ENCODE measurements around the gene HTATIP2. TPM values are rescaled to one million over a fixed set of nuclear protein-coding genes. Genes with fewer than 3 reads are reported as not detected.
"Not testable (repeated sequence)": the region's sequence is repeated elsewhere in the genome, so short reads cannot be mapped to it uniquely, and the experiment has no call there.

HTATIP2 gene
- total and polyA plus RNA-seq, 2 experiments from 2014 or later: 31.5 to 61.3 TPM

DNA sequence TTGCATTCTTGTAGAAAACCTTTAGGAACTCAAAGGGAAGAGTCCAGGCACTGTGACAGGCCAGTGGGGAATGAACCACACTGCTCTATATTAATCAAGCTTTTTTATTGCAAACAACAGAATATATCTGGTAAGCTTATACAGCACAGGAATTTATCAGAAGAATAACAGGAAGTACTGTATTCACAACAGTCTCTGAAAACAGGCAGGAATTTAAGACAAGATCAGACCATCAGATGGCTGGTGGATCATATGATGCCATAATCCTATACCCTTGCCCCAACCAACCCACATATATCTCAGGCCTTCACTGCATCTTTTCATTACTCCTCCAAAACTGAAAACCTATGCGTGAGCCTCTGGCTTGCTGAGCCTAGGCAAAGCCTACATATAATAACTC is 1.0 kb upstream of the HTATIP2 start:
- no peak overlapping the region for H2AFZ ChIP-seq
- H3K36me3 ChIP-seq (replicated peaks; ENCODE audit: insufficient read depth, low read depth): no peaks in the 10 kb centered on the region
- H3K79me2 ChIP-seq: peaks cover 4% of the 10 kb centered on the region
- H3K4me1 ChIP-seq (ENCODE audit: insufficient read depth): peaks cover 15% of the 10 kb centered on the region
- TF ChIP-seq, protein P1, sequence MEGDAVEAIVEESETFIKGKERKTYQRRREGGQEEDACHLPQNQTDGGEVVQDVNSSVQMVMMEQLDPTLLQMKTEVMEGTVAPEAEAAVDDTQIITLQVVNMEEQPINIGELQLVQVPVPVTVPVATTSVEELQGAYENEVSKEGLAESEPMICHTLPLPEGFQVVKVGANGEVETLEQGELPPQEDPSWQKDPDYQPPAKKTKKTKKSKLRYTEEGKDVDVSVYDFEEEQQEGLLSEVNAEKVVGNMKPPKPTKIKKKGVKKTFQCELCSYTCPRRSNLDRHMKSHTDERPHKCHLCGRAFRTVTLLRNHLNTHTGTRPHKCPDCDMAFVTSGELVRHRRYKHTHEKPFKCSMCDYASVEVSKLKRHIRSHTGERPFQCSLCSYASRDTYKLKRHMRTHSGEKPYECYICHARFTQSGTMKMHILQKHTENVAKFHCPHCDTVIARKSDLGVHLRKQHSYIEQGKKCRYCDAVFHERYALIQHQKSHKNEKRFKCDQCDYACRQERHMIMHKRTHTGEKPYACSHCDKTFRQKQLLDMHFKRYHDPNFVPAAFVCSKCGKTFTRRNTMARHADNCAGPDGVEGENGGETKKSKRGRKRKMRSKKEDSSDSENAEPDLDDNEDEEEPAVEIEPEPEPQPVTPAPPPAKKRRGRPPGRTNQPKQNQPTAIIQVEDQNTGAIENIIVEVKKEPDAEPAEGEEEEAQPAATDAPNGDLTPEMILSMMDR (IDR thresholded peaks at IDR 0.05; ENCODE audit: poor library complexity): no peak
- TF ChIP-seq EZH2phosphoT487 (IDR thresholded peaks at IDR 0.05; ENCODE audit: low read depth, severe bottlenecking, unreplicated experiment): no peak
- TF ChIP-seq EZH2 (IDR thresholded peaks at IDR 0.05; ENCODE audit: borderline replicate concordance): no peak
- no peaks in the 10 kb centered on the region for H3K9me3 ChIP-seq (ENCODE audit: low read depth)
- 0% methylated on average over 1 of the region's 1 CpG for WGBS (ENCODE audit: low lambda C conversion rate, missing lambda C conversion rate)
- no peak overlapping the region for H3K27ac ChIP-seq
- H3K4me3 ChIP-seq: no peak overlapping the region
- no peak for DNase-seq (ENCODE audit: low spot score)
- no peaks in the 10 kb centered on the region for H4K20me1 ChIP-seq (ENCODE audit: insufficient read depth, poor library complexity, severe bottlenecking)
- H3K4me2 ChIP-seq: no peak overlapping the region
- no peaks in the 10 kb centered on the region for H3K27me3 ChIP-seq
- no peaks in the 10 kb centered on the region for H3K9me2 ChIP-seq (replicated peaks; ENCODE audit: insufficient read depth)

DNA sequence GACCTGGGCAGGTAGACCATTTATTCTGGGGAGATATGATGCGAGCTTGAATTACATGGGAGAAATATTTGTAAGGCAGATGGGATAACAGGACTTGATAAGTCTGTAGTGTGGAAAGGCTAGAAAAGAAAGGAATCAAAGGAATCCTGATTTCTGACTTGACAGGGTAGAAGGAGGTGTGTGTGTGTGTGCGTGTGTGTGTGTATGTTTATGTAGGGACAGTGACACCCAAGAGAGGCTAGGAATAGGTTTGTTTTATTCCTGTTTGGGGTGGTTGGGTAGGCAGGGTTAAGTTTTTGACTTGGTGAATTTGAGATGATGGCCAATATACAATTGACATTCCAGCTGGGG is 390 bp upstream of the HTATIP2 start:
- no peak overlapping the region for H3K27ac ChIP-seq
- H3K9me2 ChIP-seq (replicated peaks; ENCODE audit: insufficient read depth): no peaks in the 10 kb centered on the region
- H2AFZ ChIP-seq: peak overlapping the region; percentile 78
- no peaks in the 10 kb centered on the region for H3K9me3 ChIP-seq (ENCODE audit: low read depth)
- H4K20me1 ChIP-seq (ENCODE audit: insufficient read depth, poor library complexity, severe bottlenecking): no peaks in the 10 kb centered on the region
- H3K4me3 ChIP-seq: peak overlapping the region; percentile 68
- TF ChIP-seq, protein P1 (IDR thresholded peaks at IDR 0.05; ENCODE audit: poor library complexity): no peak
- no peak for TF ChIP-seq EZH2 (IDR thresholded peaks at IDR 0.05; ENCODE audit: borderline replicate concordance)
- no peak for TF ChIP-seq EZH2phosphoT487 (IDR thresholded peaks at IDR 0.05; ENCODE audit: low read depth, severe bottlenecking, unreplicated experiment)
- H3K36me3 ChIP-seq (replicated peaks; ENCODE audit: insufficient read depth, low read depth): no peaks in the 10 kb centered on the region
- peaks cover 19% of the 10 kb centered on the region for H3K4me1 ChIP-seq (ENCODE audit: insufficient read depth)
- peak overlapping the region; percentile 88 for H3K4me2 ChIP-seq
- H3K27me3 ChIP-seq: no peaks in the 10 kb centered on the region
- DNase-seq (ENCODE audit: low spot score): no peak
- WGBS (ENCODE audit: low lambda C conversion rate, missing lambda C conversion rate): 54% methylated on average over 2 of the region's 2 CpGs
- peaks cover 4% of the 10 kb centered on the region for H3K79me2 ChIP-seq

DNA sequence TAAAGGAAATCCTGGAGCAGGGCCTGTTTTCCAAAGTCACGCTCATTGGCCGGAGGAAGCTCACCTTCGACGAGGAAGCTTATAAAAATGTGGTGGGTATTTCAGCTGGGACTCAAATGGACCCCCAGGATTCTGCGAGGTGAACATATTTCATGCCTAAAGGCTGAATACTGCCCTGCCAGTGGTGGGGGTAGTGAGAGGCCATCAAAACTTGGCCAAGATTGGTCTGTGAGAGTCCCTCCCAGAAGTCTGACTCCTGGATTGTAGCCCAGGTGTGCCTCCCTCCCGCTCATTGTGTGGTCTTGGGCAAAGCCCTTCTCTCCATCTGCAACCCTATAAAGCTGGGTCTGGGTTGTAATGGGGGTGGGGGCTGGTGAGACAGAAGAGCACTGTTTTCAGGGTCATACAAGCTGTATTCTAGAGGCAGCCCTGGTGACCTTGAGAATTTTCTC is 853 bp downstream of the HTATIP2 start:
- Histone ChIP-seq H3K27me3 (no peaks in the 10 kb centered on the region), H3K36me3 (replicated peaks; ENCODE audit: insufficient read depth, low read depth) (no peaks in the 10 kb centered on the region), H3K27ac (peak overlapping the region; percentile 72), H4K20me1 (ENCODE audit: insufficient read depth, poor library complexity, severe bottlenecking) (no peaks in the 10 kb centered on the region), H3K4me3 (peak overlapping the region; percentile 68), H3K79me2 (peaks cover 6% of the 10 kb centered on the region), H2AFZ (peak overlapping the region; percentile 78), H3K4me1 (ENCODE audit: insufficient read depth) (peaks cover 20% of the 10 kb centered on the region), H3K9me2 (replicated peaks; ENCODE audit: insufficient read depth) (no peaks in the 10 kb centered on the region), H3K9me3 (ENCODE audit: low read depth) (no peaks in the 10 kb centered on the region), H3K4me2 (peak overlapping the region; percentile 88)
- WGBS (ENCODE audit: low lambda C conversion rate, missing lambda C conversion rate): 50% methylated on average over 6 of the region's 6 CpGs
- no peak for TF ChIP-seq EZH2 (IDR thresholded peaks at IDR 0.05; ENCODE audit: borderline replicate concordance)
- TF ChIP-seq, protein P1 (IDR thresholded peaks at IDR 0.05; ENCODE audit: poor library complexity): no peak
- TF ChIP-seq EZH2phosphoT487 (IDR thresholded peaks at IDR 0.05; ENCODE audit: low read depth, severe bottlenecking, unreplicated experiment): no peak
- no peak for DNase-seq (ENCODE audit: low spot score)

DNA sequence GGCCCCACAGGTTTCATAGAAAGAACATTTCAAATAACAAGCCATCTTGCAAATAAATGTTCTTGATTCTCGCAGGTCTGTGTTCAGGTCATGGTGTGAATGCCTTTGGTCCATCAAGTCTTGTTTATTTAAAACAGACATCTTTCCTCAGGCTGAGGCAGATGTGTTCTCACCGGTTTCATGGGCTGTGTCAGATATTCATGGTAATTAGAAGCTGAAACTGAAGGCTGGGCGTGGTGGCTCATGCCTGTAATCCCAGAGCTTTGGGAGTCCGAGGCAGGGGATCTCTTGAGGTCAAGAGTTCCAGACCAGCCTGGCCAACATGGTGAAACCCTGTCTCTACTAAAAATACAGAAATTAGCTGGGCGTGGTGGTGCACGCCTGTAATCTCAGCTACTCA is 2.0 kb downstream of the HTATIP2 start:
- 86% methylated on average over 6 of the region's 6 CpGs for WGBS (ENCODE audit: low lambda C conversion rate, missing lambda C conversion rate)
- not testable (repeated sequence) for H3K79me2 ChIP-seq; H3K9me2 ChIP-seq (replicated peaks; ENCODE audit: insufficient read depth); DNase-seq (ENCODE audit: low spot score); H4K20me1 ChIP-seq (ENCODE audit: insufficient read depth, poor library complexity, severe bottlenecking); H3K27ac ChIP-seq; H3K4me2 ChIP-seq; H2AFZ ChIP-seq; H3K27me3 ChIP-seq; H3K36me3 ChIP-seq (replicated peaks; ENCODE audit: insufficient read depth, low read depth); H3K9me3 ChIP-seq (ENCODE audit: low read depth); H3K4me3 ChIP-seq
- peaks cover 20% of the 10 kb centered on the region for H3K4me1 ChIP-seq (ENCODE audit: insufficient read depth)

Measured in hepatocyte (in vitro differentiated cells).